HEK293 (cell line): ENCODE data around the gene ZNF710.

Source experiments
- TF ChIP-seq, protein P1 (sequence below): fragments of 450-650 bp; formaldehyde crosslinking; IDR thresholded peaks from 2 replicates; pipeline ENCODE4 v1.5.1; 2016; ENCODE audit warnings: missing biosample characterization, missing genetic modification characterization
- TF ChIP-seq, protein P2 (sequence below): fragments of 450-650 bp; formaldehyde crosslinking; IDR thresholded peaks from 2 replicates; pipeline ENCODE4 v1.5.1; 2017; ENCODE audit warnings: missing biosample characterization, missing genetic modification characterization

DNA sequence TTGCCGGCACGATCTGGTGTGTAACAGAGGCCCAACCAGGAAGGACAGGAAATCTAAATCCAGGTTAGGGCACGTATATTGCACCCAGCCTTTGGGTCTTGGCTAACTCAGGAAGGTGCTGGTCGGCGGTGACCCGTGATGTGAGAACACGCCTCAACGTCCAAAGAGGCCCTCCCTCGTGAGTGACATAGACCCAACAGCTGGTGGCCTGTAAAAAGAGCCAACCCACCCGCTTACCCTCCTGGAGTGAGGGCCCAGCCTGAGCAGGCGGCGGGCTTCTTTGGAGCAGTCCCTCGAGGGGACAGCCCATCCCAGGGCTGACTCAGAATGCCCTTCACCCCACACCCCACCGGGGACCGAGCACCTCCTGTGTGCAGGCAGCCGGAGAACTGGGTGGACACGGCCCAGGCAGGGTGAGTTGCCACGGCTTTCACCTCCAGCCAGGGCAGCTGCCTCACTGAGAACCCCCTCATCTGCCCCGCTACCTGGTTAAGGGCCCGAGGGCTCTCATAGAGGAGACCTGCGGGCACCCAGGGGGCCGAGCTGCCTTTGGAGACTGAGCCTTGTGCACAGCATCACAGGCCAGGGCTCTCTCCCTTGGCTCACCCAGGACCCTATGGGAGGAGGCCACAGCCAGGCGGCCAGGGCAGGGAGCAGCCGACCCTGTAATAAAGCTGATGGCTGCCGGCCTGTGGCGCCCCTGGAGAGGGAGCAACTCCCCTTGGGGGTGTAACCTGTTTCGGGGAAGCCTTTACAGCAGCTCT, 41.8 kb downstream of the ZNF710 start:
- TF ChIP-seq, protein P1, sequence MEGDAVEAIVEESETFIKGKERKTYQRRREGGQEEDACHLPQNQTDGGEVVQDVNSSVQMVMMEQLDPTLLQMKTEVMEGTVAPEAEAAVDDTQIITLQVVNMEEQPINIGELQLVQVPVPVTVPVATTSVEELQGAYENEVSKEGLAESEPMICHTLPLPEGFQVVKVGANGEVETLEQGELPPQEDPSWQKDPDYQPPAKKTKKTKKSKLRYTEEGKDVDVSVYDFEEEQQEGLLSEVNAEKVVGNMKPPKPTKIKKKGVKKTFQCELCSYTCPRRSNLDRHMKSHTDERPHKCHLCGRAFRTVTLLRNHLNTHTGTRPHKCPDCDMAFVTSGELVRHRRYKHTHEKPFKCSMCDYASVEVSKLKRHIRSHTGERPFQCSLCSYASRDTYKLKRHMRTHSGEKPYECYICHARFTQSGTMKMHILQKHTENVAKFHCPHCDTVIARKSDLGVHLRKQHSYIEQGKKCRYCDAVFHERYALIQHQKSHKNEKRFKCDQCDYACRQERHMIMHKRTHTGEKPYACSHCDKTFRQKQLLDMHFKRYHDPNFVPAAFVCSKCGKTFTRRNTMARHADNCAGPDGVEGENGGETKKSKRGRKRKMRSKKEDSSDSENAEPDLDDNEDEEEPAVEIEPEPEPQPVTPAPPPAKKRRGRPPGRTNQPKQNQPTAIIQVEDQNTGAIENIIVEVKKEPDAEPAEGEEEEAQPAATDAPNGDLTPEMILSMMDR (tag by site-specific recombination): no peak
- TF ChIP-seq, protein P2, sequence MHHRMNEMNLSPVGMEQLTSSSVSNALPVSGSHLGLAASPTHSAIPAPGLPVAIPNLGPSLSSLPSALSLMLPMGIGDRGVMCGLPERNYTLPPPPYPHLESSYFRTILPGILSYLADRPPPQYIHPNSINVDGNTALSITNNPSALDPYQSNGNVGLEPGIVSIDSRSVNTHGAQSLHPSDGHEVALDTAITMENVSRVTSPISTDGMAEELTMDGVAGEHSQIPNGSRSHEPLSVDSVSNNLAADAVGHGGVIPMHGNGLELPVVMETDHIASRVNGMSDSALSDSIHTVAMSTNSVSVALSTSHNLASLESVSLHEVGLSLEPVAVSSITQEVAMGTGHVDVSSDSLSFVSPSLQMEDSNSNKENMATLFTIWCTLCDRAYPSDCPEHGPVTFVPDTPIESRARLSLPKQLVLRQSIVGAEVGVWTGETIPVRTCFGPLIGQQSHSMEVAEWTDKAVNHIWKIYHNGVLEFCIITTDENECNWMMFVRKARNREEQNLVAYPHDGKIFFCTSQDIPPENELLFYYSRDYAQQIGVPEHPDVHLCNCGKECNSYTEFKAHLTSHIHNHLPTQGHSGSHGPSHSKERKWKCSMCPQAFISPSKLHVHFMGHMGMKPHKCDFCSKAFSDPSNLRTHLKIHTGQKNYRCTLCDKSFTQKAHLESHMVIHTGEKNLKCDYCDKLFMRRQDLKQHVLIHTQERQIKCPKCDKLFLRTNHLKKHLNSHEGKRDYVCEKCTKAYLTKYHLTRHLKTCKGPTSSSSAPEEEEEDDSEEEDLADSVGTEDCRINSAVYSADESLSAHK (tag by site-specific recombination): no peak
